PC-9 (cell line): Measurements from ENCODE around the gene GSTA5. TPM values are rescaled to one million over a fixed set of nuclear protein-coding genes. Genes with fewer than 3 reads are reported as not detected.

Experiments used
- BruUV-seq: library from RNA; stranded (reverse); fragments of 400-500 nt; replicated peaks from 2 replicates; lab custom pipeline; 2021; lab: Mats Ljungman, UMichigan
- CTCF ChIA-PET: fragments of 300-600 bp; sonication (Branson Sonifier 250); formaldehyde crosslinking; loops from one replicate; lab custom pipeline; 2022; ENCODE audit warnings: antibody characterized with exemption; lab: Charles Lee
- POLR2A ChIA-PET: fragments of 300-600 bp; sonication (Branson Sonifier 250); formaldehyde crosslinking; loops from one replicate; lab custom pipeline; 2022; ENCODE audit warnings: antibody characterized with exemption; ENCODE audit not compliant: unreplicated experiment; lab: Charles Lee
- DNase-seq, 2 experiments: peaks; one replicate each; pipeline versions ENCODE4 v3.0.0 to v3.0.0-alpha.2; 2015 to 2022; ENCODE audit warnings: mixed read lengths in 1 of 2
- H2AFZ ChIP-seq: fragments of 200-600 bp; sonication (generic); 2 replicates; pipeline ENCODE4 v1.8.1; 2017; ENCODE audit warnings: antibody characterized with exemption
- H3F3A ChIP-seq: fragments of 200-600 bp; sonication (generic); 2 replicates; pipeline ENCODE4 v1.8.1; 2017; ENCODE audit warnings: antibody characterized with exemption, mild to moderate bottlenecking, low read depth; ENCODE audit not compliant: insufficient read depth
- H3K27ac ChIP-seq: fragments of 200-600 bp; sonication (generic); 2 replicates; pipeline ENCODE4 v1.6.1; 2016; ENCODE audit warnings: mixed run types
- H3K27me3 ChIP-seq: fragments of 200-600 bp; sonication (generic); 2 replicates; pipeline ENCODE4 v1.6.1; 2016; ENCODE audit warnings: low read depth, mixed run types; ENCODE audit not compliant: insufficient read depth
- H3K36me3 ChIP-seq: fragments of 200-600 bp; sonication (generic); 2 replicates; pipeline ENCODE4 v1.6.1; 2016; ENCODE audit warnings: low read depth, mixed run types
- H3K4me1 ChIP-seq: fragments of 200-600 bp; sonication (generic); replicated peaks from 2 replicates; pipeline ENCODE4 v1.6.1; 2016; ENCODE audit warnings: mixed run types; ENCODE audit not compliant: insufficient read depth
- H3K4me2 ChIP-seq: fragments of 200-600 bp; sonication (generic); 2 replicates; pipeline ENCODE4 v1.6.1; 2017; ENCODE audit warnings: mixed run types
- H3K4me3 ChIP-seq: fragments of 200-600 bp; sonication (generic); 2 replicates; pipeline ENCODE4 v1.6.1; 2016; ENCODE audit warnings: mixed run types
- H3K79me2 ChIP-seq: fragments of 200-600 bp; sonication (generic); 2 replicates; pipeline ENCODE4 v1.6.1; 2017; ENCODE audit warnings: low read depth, mixed run types
- H3K9me2 ChIP-seq: fragments of 200-600 bp; sonication (generic); 2 replicates; pipeline ENCODE4 v1.8.1; 2017; ENCODE audit warnings: mild to moderate bottlenecking; ENCODE audit not compliant: insufficient read depth
- H3K9me3 ChIP-seq: fragments of 200-600 bp; sonication (generic); 2 replicates; pipeline ENCODE4 v1.8.1; 2016; ENCODE audit warnings: low read depth; ENCODE audit not compliant: insufficient read depth
- H4K20me1 ChIP-seq: fragments of 200-600 bp; sonication (generic); 2 replicates; pipeline ENCODE4 v1.8.1; 2017; ENCODE audit not compliant: insufficient read depth
- CTCF ChIP-seq: fragments of 200-600 bp; sonication (generic); conservative IDR thresholded peaks from 2 replicates; pipeline ENCODE4 v1.6.1; 2017; ENCODE audit warnings: mixed run types, antibody characterized with exemption, mild to moderate bottlenecking, moderate library complexity
- EZH2 ChIP-seq: fragments of 200-600 bp; sonication (generic); IDR thresholded peaks from 2 replicates; pipeline ENCODE4 v1.8.0; 2017; ENCODE audit warnings: antibody characterized with exemption, low read depth
- intact Hi-C: fragments of 100-400 bp; cut with micrococcal nuclease; formaldehyde crosslinking; loops from one replicate; pipeline ENCODE4 v1.10.0; 2022; ENCODE audit not compliant: unreplicated experiment
- total RNA-seq: library from RNA; stranded (reverse); gene quantifications from 2 replicates; pipeline ENCODE4 v1.2.3, GENCODE V29; 2021

Gene GSTA5
- total RNA-seq, 1 experiment from 2014 or later, result not detected

GRCh38 chr6:52877168-52877567 lies 36.6 kb upstream of the GSTA5 start:
- H3K27ac ChIP-seq, result no peak overlapping the region
- H3F3A ChIP-seq, result no peaks in the 10 kb centered on the region
- DNase-seq, result peak in 1 of 2 experiments; percentile 43
- no peaks in the 10 kb centered on the region for H3K36me3 ChIP-seq
- CTCF ChIA-PET, result interaction anchor here (0.6 kb wide), 1 partner anchor 840 kb away, joined by 3 read pairs; no protein-coding TSS in a partner anchor
- no peaks in the 10 kb centered on the region; the same call in 1 of the 2 replicates for H3K27me3 ChIP-seq
- H3K4me1 ChIP-seq, result peaks cover 15% of the 10 kb centered on the region
- no peak overlapping the region for H3K4me3 ChIP-seq
- no peak overlapping the region for H3K4me2 ChIP-seq
- H3K9me2 ChIP-seq, result no peaks in the 10 kb centered on the region
- POLR2A ChIA-PET, result no interaction called here
- no peaks in the 10 kb centered on the region for H3K9me3 ChIP-seq
- H2AFZ ChIP-seq, result no peak overlapping the region
- intact Hi-C loops, result no loop called here
- BruUV-seq, result no TSS peak
- no peak for TF ChIP-seq EZH2
- TF ChIP-seq CTCF, result no peak
- H4K20me1 ChIP-seq, result no peaks in the 10 kb centered on the region; the same call in 1 of the 2 replicates
- no peaks in the 10 kb centered on the region for H3K79me2 ChIP-seq

GRCh38 chr6:52876056-52876787 lies 35.6 kb upstream of the GSTA5 start:
- no peaks in the 10 kb centered on the region for H3K9me2 ChIP-seq
- no peaks in the 10 kb centered on the region; the same call in 1 of the 2 replicates for H3K27me3 ChIP-seq
- no peaks in the 10 kb centered on the region for H3K9me3 ChIP-seq
- H3K79me2 ChIP-seq, result no peaks in the 10 kb centered on the region
- TF ChIP-seq EZH2, result no peak
- H3K4me2 ChIP-seq, result no peak overlapping the region
- CTCF ChIA-PET, result no interaction called here
- peaks cover 15% of the 10 kb centered on the region for H3K4me1 ChIP-seq
- POLR2A ChIA-PET, result interaction anchor here (0.6 kb wide), 1 partner anchor 123 kb away, joined by 6 read pairs; no protein-coding TSS in a partner anchor
- no peak overlapping the region for H2AFZ ChIP-seq
- H3K27ac ChIP-seq, result no peak overlapping the region
- H3K36me3 ChIP-seq, result no peaks in the 10 kb centered on the region
- no peak overlapping the region for H3K4me3 ChIP-seq
- no TSS peak for BruUV-seq
- no peaks in the 10 kb centered on the region; the same call in 1 of the 2 replicates for H4K20me1 ChIP-seq
- intact Hi-C loops, result no loop called here
- no peaks in the 10 kb centered on the region for H3F3A ChIP-seq
- no peak for DNase-seq

- peaks cover 6% of the 10 kb centered on the region for H3K4me1 ChIP-seq
- peak in 1 of 2 experiments; percentile 37 for DNase-seq
- no peaks in the 10 kb centered on the region for H3K9me3 ChIP-seq
- no peaks in the 10 kb centered on the region; the same call in 1 of the 2 replicates for H3K27me3 ChIP-seq
- H3K27ac ChIP-seq, result no peak overlapping the region
- H3K36me3 ChIP-seq, result no peaks in the 10 kb centered on the region
- no peaks in the 10 kb centered on the region for H3K9me2 ChIP-seq
- no peak overlapping the region for H3K4me2 ChIP-seq
- H3K79me2 ChIP-seq, result no peaks in the 10 kb centered on the region
- H4K20me1 ChIP-seq, result no peaks in the 10 kb centered on the region; the same call in 1 of the 2 replicates
- no peak overlapping the region for H3K4me3 ChIP-seq
- H2AFZ ChIP-seq, result no peak overlapping the region
- POLR2A ChIA-PET, result no interaction called here
- CTCF ChIA-PET, result interaction anchor here (0.5 to 0.9 kb wide), 2 partner anchors 9 to 114 kb away, joined by 4 to 7 read pairs; no protein-coding TSS in a partner anchor
- intact Hi-C loops, result no loop called here
- TF ChIP-seq CTCF, result no peak
- TF ChIP-seq EZH2, result no peak
- no peaks in the 10 kb centered on the region for H3F3A ChIP-seq
- BruUV-seq, result no TSS peak
These were observed 31.4 kb upstream of the GSTA5 start for GRCh38 chr6:52872031-52872430.
